H9 (cell line): ENCODE measurements around the gene DENND1A. TPM values are rescaled to one million over a fixed set of nuclear protein-coding genes. Genes with fewer than 3 reads are reported as not detected.
A peak's percentile ranks its signal among the peaks of the same experiment; 100 is the strongest.

Source experiments
- DNase-seq: peaks from one replicate; pipeline ENCODE4 v3.0.0-alpha.2; 2017
- H2AFZ ChIP-seq: one replicate; pipeline ENCODE4 v1.6.1; 2013; ENCODE audit warnings: mild to moderate bottlenecking, low read length, control low read depth, moderate library complexity
- H2AK5ac ChIP-seq: 2 replicates; pipeline ENCODE4 v1.6.1; 2013; ENCODE audit warnings: low read length, control low read depth, mixed read lengths; ENCODE audit not compliant: insufficient read length
- H2BK120ac ChIP-seq: one replicate; pipeline ENCODE4 v1.6.1; 2013; ENCODE audit warnings: low read depth, mild to moderate bottlenecking, low read length, control low read depth, inconsistent platforms; ENCODE audit not compliant: poor library complexity, severe bottlenecking
- H2BK12ac ChIP-seq: 2 replicates; pipeline ENCODE4 v1.6.1; 2013; ENCODE audit warnings: low read length, control low read depth, mixed read lengths, low read depth; ENCODE audit not compliant: insufficient read length
- H2BK15ac ChIP-seq: 2 replicates; pipeline ENCODE4 v1.6.1; 2013; ENCODE audit warnings: low read depth, low read length, control low read depth
- H2BK20ac ChIP-seq: one replicate; pipeline ENCODE4 v1.6.1; 2013; ENCODE audit warnings: low read depth, mild to moderate bottlenecking, low read length, control low read depth, inconsistent platforms; ENCODE audit not compliant: poor library complexity, severe bottlenecking
- H2BK5ac ChIP-seq: 2 replicates; pipeline ENCODE4 v1.6.1; 2013; ENCODE audit warnings: low read length, control low read depth, mixed read lengths; ENCODE audit not compliant: insufficient read length
- H3K14ac ChIP-seq: 2 replicates; pipeline ENCODE4 v1.6.1; 2013; ENCODE audit warnings: low read length, control low read depth; ENCODE audit not compliant: insufficient read depth
- H3K18ac ChIP-seq: 2 replicates; pipeline ENCODE4 v1.6.1; 2013; ENCODE audit warnings: low read depth, mild to moderate bottlenecking, mixed read lengths, low read length, control low read depth; ENCODE audit not compliant: insufficient read length
- H3K23ac ChIP-seq: 2 replicates; pipeline ENCODE4 v1.6.1; 2013; ENCODE audit warnings: low read length, control low read depth, mixed read lengths, low read depth; ENCODE audit not compliant: insufficient read length
- H3K23me2 ChIP-seq: 2 replicates; pipeline ENCODE4 v1.6.1; 2013; ENCODE audit warnings: low read depth, mild to moderate bottlenecking, mixed read lengths, low read length, control low read depth; ENCODE audit not compliant: insufficient read length, poor library complexity, severe bottlenecking
- H3K27ac ChIP-seq: 2 replicates; pipeline ENCODE4 v1.5.1; 2013; ENCODE audit warnings: low read length, control low read depth, mixed read lengths, low read depth; ENCODE audit not compliant: insufficient read length
- H3K27me3 ChIP-seq: 2 replicates; pipeline ENCODE4 v1.6.1; 2013; ENCODE audit warnings: low read length, control low read depth, inconsistent platforms; ENCODE audit not compliant: insufficient read depth
- H3K4ac ChIP-seq: 2 replicates; pipeline ENCODE4 v1.6.1; 2013; ENCODE audit warnings: low read depth, mild to moderate bottlenecking, control low read depth, inconsistent platforms, low read length, moderate library complexity
- H3K4me1 ChIP-seq: 2 replicates; pipeline ENCODE4 v1.6.1; 2013; ENCODE audit warnings: low read length, control low read depth, inconsistent platforms; ENCODE audit not compliant: insufficient read depth
- H3K4me2 ChIP-seq: 2 replicates; pipeline ENCODE4 v1.6.1; 2013; ENCODE audit warnings: low read length, control low read depth, mixed read lengths; ENCODE audit not compliant: insufficient read length, insufficient read depth
- H3K56ac ChIP-seq: 2 replicates; pipeline ENCODE4 v1.6.1; 2013; ENCODE audit warnings: low read depth, mild to moderate bottlenecking, mixed read lengths, low read length, control low read depth; ENCODE audit not compliant: insufficient read length
- H3K79me1 ChIP-seq: 2 replicates; pipeline ENCODE4 v1.6.1; 2013; ENCODE audit warnings: low read depth, mild to moderate bottlenecking, moderate library complexity, low read length, control low read depth, inconsistent platforms; ENCODE audit not compliant: insufficient read depth, poor library complexity, severe bottlenecking
- H3K79me2 ChIP-seq: 2 replicates; pipeline ENCODE4 v1.6.1; 2013; ENCODE audit warnings: low read length, control low read depth, inconsistent platforms; ENCODE audit not compliant: insufficient read depth
- H3K9ac ChIP-seq: 2 replicates; pipeline ENCODE4 v1.6.1; 2013; ENCODE audit warnings: low read length, control low read depth, mixed read lengths; ENCODE audit not compliant: insufficient read length; ENCODE audit errors: extremely low read depth
- H3K9me3 ChIP-seq: one replicate; pipeline ENCODE4 v1.6.1; 2013; ENCODE audit warnings: low read depth, low read length, inconsistent platforms; ENCODE audit not compliant: control insufficient read depth
- H3T11ph ChIP-seq: one replicate; pipeline ENCODE4 v1.6.1; 2013; ENCODE audit warnings: mild to moderate bottlenecking, low read length, control low read depth, inconsistent platforms
- H4K20me1 ChIP-seq: one replicate; pipeline ENCODE4 v1.6.1; 2013; ENCODE audit not compliant: control insufficient read depth, insufficient read length, insufficient read depth
- H4K5ac ChIP-seq: 2 replicates; pipeline ENCODE4 v1.6.1; 2013; ENCODE audit warnings: low read depth, mild to moderate bottlenecking, mixed read lengths, low read length, control low read depth; ENCODE audit not compliant: insufficient read length
- H4K8ac ChIP-seq: replicated peaks from 2 replicates; pipeline ENCODE4 v1.6.1; 2013; ENCODE audit warnings: low read length, control low read depth, mixed read lengths, low read depth; ENCODE audit not compliant: insufficient read length
- H4K91ac ChIP-seq: 2 replicates; pipeline ENCODE4 v1.6.1; 2013; ENCODE audit warnings: low read depth, mild to moderate bottlenecking, moderate library complexity, mixed read lengths, low read length, control low read depth; ENCODE audit not compliant: insufficient read length
- H3K27ac Mint-ChIP-seq, 3 experiments: 2 replicates in 2 of 3; 3 replicates in 1 of 3; pipeline ENCODE4 v1.8.0; 2020 to 2021; ENCODE audit warnings: mixed read lengths in 3 of 3, mild to moderate bottlenecking in 1 of 3, moderate library complexity in 1 of 3
- H3K27me3 Mint-ChIP-seq: 2 replicates; pipeline ENCODE4 v1.8.0; 2021; ENCODE audit warnings: low read depth, mild to moderate bottlenecking, moderate library complexity, mixed read lengths
- H3K36me3 Mint-ChIP-seq, 3 experiments: 2 replicates in 2 of 3; 3 replicates in 1 of 3; pipeline ENCODE4 v1.8.0; 2020 to 2021; ENCODE audit warnings: low read depth in 3 of 3, mixed read lengths in 3 of 3; ENCODE audit not compliant: insufficient read depth in 1 of 3
- H3K4me1 Mint-ChIP-seq, 2 experiments: 2 replicates each; pipeline ENCODE4 v1.8.0; 2020; ENCODE audit warnings: mixed read lengths in 2 of 2
- H3K4me3 Mint-ChIP-seq, 2 experiments: 2 replicates in 1 of 2; 3 replicates in 1 of 2; pipeline ENCODE4 v1.8.0; 2020 to 2021; ENCODE audit warnings: mild to moderate bottlenecking in 2 of 2, mixed read lengths in 2 of 2, moderate library complexity in 1 of 2
- H3K9me3 Mint-ChIP-seq, 2 experiments: 2 replicates in 1 of 2; 3 replicates in 1 of 2; pipeline ENCODE4 v1.8.0; 2020; ENCODE audit warnings: mild to moderate bottlenecking in 2 of 2, mixed read lengths in 2 of 2, moderate library complexity in 1 of 2
- CTCF ChIP-seq: fragments of 200-600 bp; sonication (generic); conservative IDR thresholded peaks from 3 replicates; pipeline ENCODE4 v1.8.0; 2021; ENCODE audit warnings: antibody characterized with exemption, mild to moderate bottlenecking
- WGBS: extraction: QIAGEN DNeasy Blood & Tissue Kit; methylation state at CpG from one replicate; pipeline ENCODE4 v1.1.7; 2013; ENCODE audit warnings: missing lambda C conversion rate, low lambda C conversion rate, mixed read lengths; ENCODE audit not compliant: insufficient read length; ENCODE audit errors: extremely low coverage; 5-methylcytosine and 5-hydroxymethylcytosine counted together
- total RNA-seq: library from RNA; stranded (reverse); gene quantifications from 2 replicates; pipeline ENCODE4 v1.2.1, GENCODE V29; 2021

Gene DENND1A
- total RNA-seq, 1 experiment from 2014 or later: 20.4 TPM

GRCh38 chr9:123414936-123415930 lies 514.7 kb downstream of the DENND1A start:
- no peak for DNase-seq
- no CpG with 5 or more reads among the region's 23 CpGs for WGBS

More at GRCh38 chr9:123414936-123415930, 514.7 kb downstream of the DENND1A start:
- Histone ChIP-seq H4K5ac (no peak overlapping the region), H3K4ac (no peak overlapping the region), H2BK20ac (no peak overlapping the region), H2AK5ac (no peak overlapping the region), H3K9ac (no peak overlapping the region), H4K8ac (no peak overlapping the region), H3K79me1 (no peaks in the 10 kb centered on the region), H3K23me2 (no peaks in the 10 kb centered on the region), H3K4me1 (0 out of 2 replicates have a peak, but pooled peaks cover 4% of the 10 kb centered on the region), H3K27me3 (no peaks in the 10 kb centered on the region), H3K27ac (no peak overlapping the region), H4K91ac (no peak overlapping the region), H2BK12ac (no peak overlapping the region), H3K9me3 (no peaks in the 10 kb centered on the region), H3T11ph (no peak overlapping the region), H3K23ac (no peak overlapping the region), H2BK5ac (no peak overlapping the region), H3K4me2 (no peak overlapping the region), H4K20me1 (no peaks in the 10 kb centered on the region), H3K18ac (no peak overlapping the region), H3K14ac (no peak overlapping the region; the same call in 1 of the 2 replicates), H3K79me2 (no peaks in the 10 kb centered on the region), H2AFZ (no peak overlapping the region), H2BK15ac (no peak overlapping the region), H2BK120ac (no peak overlapping the region), H3K56ac (no peak overlapping the region)
- TF ChIP-seq CTCF: no peak
- no peaks in the 10 kb centered on the region; a peak in 1 of 5 replicates for H3K9me3 Mint-ChIP-seq
- peak overlapping the region in 2 of 3 experiments; percentile 57 to 70; a peak in 3 of 7 replicates for H3K27ac Mint-ChIP-seq
- no peak overlapping the region for H3K4me3 Mint-ChIP-seq
- peaks cover 19 to 39% of the 10 kb centered on the region in 2 experiments for H3K4me1 Mint-ChIP-seq
- H3K27me3 Mint-ChIP-seq: no peaks in the 10 kb centered on the region; the same call in 1 of the 2 replicates
- peaks cover 0 to 6% (median 0%) of the 10 kb centered on the region in 3 experiments; a peak in 3 of 7 replicates for H3K36me3 Mint-ChIP-seq
